WTC11 (cell line): ENCODE results near the gene LRRC74A. TPM values are rescaled to one million over a fixed set of nuclear protein-coding genes. Genes with fewer than 3 reads are reported as not detected.

Experiments used
- SMAD4 ChIP-seq: sonication (generic); formaldehyde crosslinking; IDR thresholded peaks from 2 replicates; pipeline ENCODE4 v1.8.0; 2022; ENCODE audit warnings: mild to moderate bottlenecking, missing genetic modification reagents
- total RNA-seq: library from RNA; stranded (reverse); gene quantifications from 3 replicates; pipeline ENCODE4 v1.2.3, GENCODE V29; 2021
- TF ChIP-seq, protein P1 (sequence below): sonication (generic); formaldehyde crosslinking; IDR thresholded peaks from 2 replicates; pipeline ENCODE4 v1.8.1; 2023; ENCODE audit warnings: mild to moderate bottlenecking, missing genetic modification reagents
- TF ChIP-seq, protein P2 (sequence below): sonication (generic); formaldehyde crosslinking; IDR thresholded peaks from 2 replicates; pipeline ENCODE4 v1.8.1; 2022; ENCODE audit warnings: mild to moderate bottlenecking, moderate library complexity, missing genetic modification reagents
- TF ChIP-seq, protein P3 (sequence below): sonication (generic); formaldehyde crosslinking; IDR thresholded peaks from 2 replicates; pipeline ENCODE4 v1.8.0; 2022; ENCODE audit warnings: mild to moderate bottlenecking, missing genetic modification reagents

The LRRC74A gene
- total RNA-seq, 1 experiment from 2014 or later: not detected

DNA sequence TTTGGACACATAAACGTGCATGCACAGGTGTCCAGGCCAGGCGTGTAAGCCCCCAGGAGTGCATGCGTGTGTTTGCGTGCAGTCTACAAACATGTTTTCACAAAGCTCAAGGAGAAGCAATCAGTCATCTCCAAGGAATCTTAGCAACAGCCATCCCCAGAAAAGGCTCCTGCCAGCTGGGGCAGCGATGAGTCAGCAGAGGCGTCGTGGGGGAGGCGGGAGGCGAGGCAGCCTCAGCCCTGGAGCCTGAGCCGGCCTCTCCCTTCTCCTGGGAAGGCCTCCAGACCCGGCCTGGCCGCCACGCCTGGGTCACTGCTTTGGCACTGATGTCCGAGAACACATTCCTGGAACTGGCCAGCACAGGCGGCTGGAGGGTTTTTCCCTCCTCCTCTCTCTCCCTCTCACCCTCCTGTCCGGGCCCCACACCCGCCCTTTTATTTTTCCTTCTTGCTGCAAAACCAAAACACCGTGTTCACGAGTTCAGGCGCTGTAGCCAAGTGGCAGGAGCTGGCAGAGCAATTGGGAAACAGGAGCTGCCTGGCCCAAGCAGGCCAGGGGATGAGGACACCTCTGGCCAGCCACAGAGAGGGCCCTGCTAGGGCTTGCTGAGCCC lies 92.7 kb downstream of the LRRC74A start (continued):
- TF ChIP-seq, protein P1, sequence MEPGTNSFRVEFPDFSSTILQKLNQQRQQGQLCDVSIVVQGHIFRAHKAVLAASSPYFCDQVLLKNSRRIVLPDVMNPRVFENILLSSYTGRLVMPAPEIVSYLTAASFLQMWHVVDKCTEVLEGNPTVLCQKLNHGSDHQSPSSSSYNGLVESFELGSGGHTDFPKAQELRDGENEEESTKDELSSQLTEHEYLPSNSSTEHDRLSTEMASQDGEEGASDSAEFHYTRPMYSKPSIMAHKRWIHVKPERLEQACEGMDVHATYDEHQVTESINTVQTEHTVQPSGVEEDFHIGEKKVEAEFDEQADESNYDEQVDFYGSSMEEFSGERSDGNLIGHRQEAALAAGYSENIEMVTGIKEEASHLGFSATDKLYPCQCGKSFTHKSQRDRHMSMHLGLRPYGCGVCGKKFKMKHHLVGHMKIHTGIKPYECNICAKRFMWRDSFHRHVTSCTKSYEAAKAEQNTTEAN (CRISPR knock-in tag): no peak
- TF ChIP-seq, protein P2, sequence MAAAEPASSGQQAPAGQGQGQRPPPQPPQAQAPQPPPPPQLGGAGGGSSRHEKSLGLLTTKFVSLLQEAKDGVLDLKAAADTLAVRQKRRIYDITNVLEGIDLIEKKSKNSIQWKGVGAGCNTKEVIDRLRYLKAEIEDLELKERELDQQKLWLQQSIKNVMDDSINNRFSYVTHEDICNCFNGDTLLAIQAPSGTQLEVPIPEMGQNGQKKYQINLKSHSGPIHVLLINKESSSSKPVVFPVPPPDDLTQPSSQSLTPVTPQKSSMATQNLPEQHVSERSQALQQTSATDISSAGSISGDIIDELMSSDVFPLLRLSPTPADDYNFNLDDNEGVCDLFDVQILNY (CRISPR knock-in tag): no peak
- TF ChIP-seq, protein P3, sequence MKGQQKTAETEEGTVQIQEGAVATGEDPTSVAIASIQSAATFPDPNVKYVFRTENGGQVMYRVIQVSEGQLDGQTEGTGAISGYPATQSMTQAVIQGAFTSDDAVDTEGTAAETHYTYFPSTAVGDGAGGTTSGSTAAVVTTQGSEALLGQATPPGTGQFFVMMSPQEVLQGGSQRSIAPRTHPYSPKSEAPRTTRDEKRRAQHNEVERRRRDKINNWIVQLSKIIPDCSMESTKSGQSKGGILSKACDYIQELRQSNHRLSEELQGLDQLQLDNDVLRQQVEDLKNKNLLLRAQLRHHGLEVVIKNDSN (CRISPR knock-in tag): no peak
- TF ChIP-seq SMAD4 (CRISPR knock-in tag): no peak
- TF ChIP-seq, all 79 proteins: peak for 2

Other genes with a start within 250 kb of the LRRC74A start
- gene VASH1, start 64.9 kb upstream of the LRRC74A start, total RNA-seq: 7.2 to 10.9 TPM (median 10.5 TPM) in 3 replicates
- gene ANGEL1, start 13.5 kb upstream of the LRRC74A start, total RNA-seq: 25.7 to 29.7 TPM (median 25.8 TPM) in 3 replicates
- gene IRF2BPL, start 202.3 kb downstream of the LRRC74A start, total RNA-seq: 106 to 126 TPM (median 110 TPM) in 3 replicates